GM23338 (cell line): ENCODE measurements around the gene KLF11.

ENCODE experiments used
- CREB1 ChIP-seq: fragments of 250-450 bp; sonication (Bioruptor Pico); IDR thresholded peaks from 2 replicates; pipeline ENCODE4 v1.5.0; 2020; ENCODE audit warnings: low read depth, mild to moderate bottlenecking, moderate library complexity
- EZH2 ChIP-seq: fragments of 200-600 bp; sonication (generic); IDR thresholded peaks from one replicate; pipeline ENCODE4 v1.8.0; 2017; ENCODE audit warnings: antibody characterized with exemption, mild to moderate bottlenecking, low read depth; ENCODE audit not compliant: unreplicated experiment
- EZH2phosphoT487 ChIP-seq: fragments of 200-600 bp; sonication (generic); IDR thresholded peaks from one replicate; pipeline ENCODE4 v1.8.1; 2018; ENCODE audit warnings: antibody characterized with exemption; ENCODE audit not compliant: unreplicated experiment
- NANOG ChIP-seq: IDR thresholded peaks from 2 replicates; pipeline ENCODE4 v1.6.1; 2016; ENCODE audit warnings: antibody characterized with exemption, borderline replicate concordance
- POLR2AphosphoS5 ChIP-seq: IDR thresholded peaks from 2 replicates; pipeline ENCODE4 v1.6.1; 2016; ENCODE audit warnings: antibody characterized with exemption, low read depth
- TF ChIP-seq, protein P1 (sequence below), 2 experiments: fragments of 200-600 bp in 1 of 2; sonication (generic) in 1 of 2; conservative IDR thresholded peaks; 2 replicates each; pipeline versions ENCODE4 v1.5.1 to v1.6.1; 2016 to 2017; ENCODE audit warnings: antibody characterized with exemption in 2 of 2, low read depth in 2 of 2, mild to moderate bottlenecking in 2 of 2, moderate library complexity in 1 of 2

DNA sequence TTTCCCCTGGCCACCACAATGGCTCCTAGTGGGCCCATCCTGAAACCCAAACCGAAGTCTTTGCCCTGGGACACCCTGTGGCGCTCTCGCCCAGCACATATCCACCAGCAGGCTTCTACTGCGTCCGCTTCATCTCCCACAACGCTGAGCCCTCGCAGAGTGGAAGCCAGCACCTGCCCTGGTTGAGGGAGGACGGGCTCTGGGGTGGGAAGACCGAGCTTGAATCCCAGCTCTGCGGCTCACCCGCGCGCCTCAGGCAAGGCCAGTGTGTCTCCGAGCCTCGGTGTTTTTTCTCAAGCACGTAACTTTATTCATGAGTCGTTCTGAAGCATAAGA is 15.6 kb downstream of the KLF11 start:
- TF ChIP-seq EZH2 (no peak), POLR2AphosphoS5 (no peak), CREB1 (CRISPR knock-in tag) (no peak), EZH2phosphoT487 (no peak), NANOG (no peak)
- TF ChIP-seq, protein P1, sequence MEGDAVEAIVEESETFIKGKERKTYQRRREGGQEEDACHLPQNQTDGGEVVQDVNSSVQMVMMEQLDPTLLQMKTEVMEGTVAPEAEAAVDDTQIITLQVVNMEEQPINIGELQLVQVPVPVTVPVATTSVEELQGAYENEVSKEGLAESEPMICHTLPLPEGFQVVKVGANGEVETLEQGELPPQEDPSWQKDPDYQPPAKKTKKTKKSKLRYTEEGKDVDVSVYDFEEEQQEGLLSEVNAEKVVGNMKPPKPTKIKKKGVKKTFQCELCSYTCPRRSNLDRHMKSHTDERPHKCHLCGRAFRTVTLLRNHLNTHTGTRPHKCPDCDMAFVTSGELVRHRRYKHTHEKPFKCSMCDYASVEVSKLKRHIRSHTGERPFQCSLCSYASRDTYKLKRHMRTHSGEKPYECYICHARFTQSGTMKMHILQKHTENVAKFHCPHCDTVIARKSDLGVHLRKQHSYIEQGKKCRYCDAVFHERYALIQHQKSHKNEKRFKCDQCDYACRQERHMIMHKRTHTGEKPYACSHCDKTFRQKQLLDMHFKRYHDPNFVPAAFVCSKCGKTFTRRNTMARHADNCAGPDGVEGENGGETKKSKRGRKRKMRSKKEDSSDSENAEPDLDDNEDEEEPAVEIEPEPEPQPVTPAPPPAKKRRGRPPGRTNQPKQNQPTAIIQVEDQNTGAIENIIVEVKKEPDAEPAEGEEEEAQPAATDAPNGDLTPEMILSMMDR (conservative IDR thresholded peaks at IDR 0.05; ENCODE audit: low read depth in 2 of 2): 0 out of 4 replicates have a peak, but pooled peaks of 1 of the 2 experiments have one; percentile 3
